ENCODE measurements around the gene PLTP.

The PLTP gene

GRCh38 chr20:45893831-45894230 is 18.1 kb downstream of the PLTP start:
- Mint-ChIP-seq H3K4me1 (peaks cover 14% of the 10 kb centered on the region), H3K4me3 (peak overlapping the region; percentile 55 to 97 (median 83)), H3K9me3 (no peaks in the 10 kb centered on the region), H3K36me3 (ENCODE audit: low read depth) (peaks cover 23% of the 10 kb centered on the region), H3K27ac (peak overlapping the region in 1 of 3 experiments; percentile 55), H3K27me3 (ENCODE audit: low read depth) (no peaks in the 10 kb centered on the region)
- TF ChIP-seq CTCF (IDR thresholded peaks at IDR 0.05; ENCODE audit: unreplicated experiment in 3 of 3): no peak

GRCh38 chr20:45892828-45893500 is 19.0 kb downstream of the PLTP start:
- no peaks in the 10 kb centered on the region for H3K27me3 Mint-ChIP-seq (ENCODE audit: low read depth)
- H3K36me3 Mint-ChIP-seq (ENCODE audit: low read depth): peaks cover 18% of the 10 kb centered on the region
- H3K9me3 Mint-ChIP-seq: no peaks in the 10 kb centered on the region
- H3K27ac Mint-ChIP-seq: no peak overlapping the region
- no peak for TF ChIP-seq CTCF (IDR thresholded peaks at IDR 0.05; ENCODE audit: unreplicated experiment in 3 of 3)
- peak overlapping the region; percentile 94 to 98 (median 97) for H3K4me3 Mint-ChIP-seq
- peaks cover 14% of the 10 kb centered on the region for H3K4me1 Mint-ChIP-seq

- Mint-ChIP-seq H3K4me3 (peak overlapping the region; percentile 94 to 98 (median 97)), H3K27ac (peak overlapping the region; percentile 42 to 83 (median 72)), H3K36me3 (ENCODE audit: low read depth) (peaks cover 16% of the 10 kb centered on the region), H3K4me1 (peaks cover 14% of the 10 kb centered on the region), H3K9me3 (no peaks in the 10 kb centered on the region), H3K27me3 (ENCODE audit: low read depth) (no peaks in the 10 kb centered on the region)
- TF ChIP-seq CTCF (IDR thresholded peaks at IDR 0.05; ENCODE audit: unreplicated experiment in 3 of 3): no peak
These were observed 19.7 kb downstream of the PLTP start for GRCh38 chr20:45892049-45892825.

GRCh38 chr20:45890985-45891983 is 20.7 kb downstream of the PLTP start, which contains the start of the genes CTSA and NEURL2:
CTSA (plus strand) TSS chr20:45891335; CDS start chr20:45891569, 234 bp downstream.
NEURL2 (minus strand) TSS chr20:45891208; CDS start chr20:45890991, 217 bp downstream.
- Mint-ChIP-seq H3K36me3 (ENCODE audit: low read depth) (peaks cover 10% of the 10 kb centered on the region), H3K27ac (peak within 1 kb of the TSS; percentile 87 to 96 (median 95)), H3K4me1 (peaks cover 14% of the 10 kb centered on the region), H3K27me3 (ENCODE audit: low read depth) (no peaks in the 10 kb centered on the region), H3K4me3 (peak within 1 kb of the TSS; percentile 94 to 98 (median 97)), H3K9me3 (no peaks in the 10 kb centered on the region)
- no peak for TF ChIP-seq CTCF (IDR thresholded peaks at IDR 0.05; ENCODE audit: unreplicated experiment in 3 of 3)

- peaks cover 11% of the 10 kb centered on the region for H3K36me3 Mint-ChIP-seq (ENCODE audit: low read depth)
These were observed 21.6 kb downstream of the PLTP start for GRCh38 chr20:45890077-45890984.

More at GRCh38 chr20:45890077-45890984, 21.6 kb downstream of the PLTP start:
- TF ChIP-seq CTCF (IDR thresholded peaks at IDR 0.05; ENCODE audit: unreplicated experiment in 3 of 3): peak; percentile 76 to 81 (median 78)
- H3K4me1 Mint-ChIP-seq: peaks cover 14% of the 10 kb centered on the region
- H3K27ac Mint-ChIP-seq: peak overlapping the region; percentile 87 to 96 (median 95)
- no peaks in the 10 kb centered on the region for H3K9me3 Mint-ChIP-seq
- H3K4me3 Mint-ChIP-seq: peak overlapping the region; percentile 94 to 98 (median 97)
- no peaks in the 10 kb centered on the region for H3K27me3 Mint-ChIP-seq (ENCODE audit: low read depth)

Data from nephron (organoid).